A673 (cell line): ENCODE results near the gene COMMD3. TPM values are rescaled to one million over a fixed set of nuclear protein-coding genes. Genes with fewer than 3 reads are reported as not detected.

ENCODE experiments used
- BruUV-seq: library from RNA; stranded (reverse); fragments of 400-500 nt; replicated peaks from 2 replicates; lab custom pipeline; 2021; lab: Mats Ljungman, UMichigan
- CTCF ChIA-PET: fragments of 300-600 bp; sonication (Branson Sonifier 250); formaldehyde crosslinking; loops from one replicate; lab custom pipeline; 2022; ENCODE audit warnings: antibody characterized with exemption; lab: Charles Lee
- POLR2A ChIA-PET: fragments of 300-600 bp; sonication (Branson Sonifier 250); formaldehyde crosslinking; loops from one replicate; lab custom pipeline; 2022; ENCODE audit warnings: antibody characterized with exemption; ENCODE audit not compliant: low non-redundant PET; lab: Charles Lee
- DNase-seq: peaks from one replicate; pipeline ENCODE4 v3.0.0-alpha.2; 2015; ENCODE audit warnings: low spot score
- H3K27ac ChIP-seq: fragments of 200-600 bp; sonication (generic); 2 replicates; pipeline ENCODE4 v1.5.1; 2016; ENCODE audit warnings: mixed run types, low read depth, mild to moderate bottlenecking, mixed read lengths, antibody characterized with exemption, low read length; ENCODE audit not compliant: poor library complexity, severe bottlenecking
- H3K27me3 ChIP-seq: fragments of 200-600 bp; sonication (generic); replicated peaks from 2 replicates; pipeline ENCODE4 v1.6.1; 2017; ENCODE audit warnings: mixed run types, low read depth, mild to moderate bottlenecking, mixed read lengths, antibody characterized with exemption, low read length; ENCODE audit not compliant: insufficient read depth, poor library complexity
- H3K36me3 ChIP-seq: fragments of 200-600 bp; sonication (generic); 2 replicates; pipeline ENCODE4 v1.6.1; 2016; ENCODE audit warnings: mixed run types, mild to moderate bottlenecking, mixed read lengths, antibody characterized with exemption, low read length; ENCODE audit not compliant: insufficient read depth, poor library complexity, severe bottlenecking
- H3K4me1 ChIP-seq: fragments of 200-600 bp; sonication (generic); 2 replicates; pipeline ENCODE4 v1.6.1; 2017; ENCODE audit warnings: mixed run types, mild to moderate bottlenecking, mixed read lengths, antibody characterized with exemption, low read length; ENCODE audit not compliant: insufficient read depth, poor library complexity, severe bottlenecking
- H3K4me3 ChIP-seq: fragments of 200-600 bp; sonication (generic); 2 replicates; pipeline ENCODE4 v1.5.1; 2016; ENCODE audit warnings: low read depth, mixed run types, mild to moderate bottlenecking, mixed read lengths, low read length; ENCODE audit not compliant: poor library complexity, severe bottlenecking
- H3K9me3 ChIP-seq: fragments of 200-600 bp; sonication (generic); 2 replicates; pipeline ENCODE4 v1.6.1; 2016; ENCODE audit warnings: mixed run types, low read depth, mild to moderate bottlenecking, mixed read lengths, antibody characterized with exemption, low read length; ENCODE audit not compliant: poor library complexity, severe bottlenecking
- CTCF ChIP-seq: fragments of 300-800, 200-600 bp; sonication (generic); conservative IDR thresholded peaks from 2 replicates; pipeline ENCODE4 v1.5.1; 2017; ENCODE audit warnings: low read depth, mild to moderate bottlenecking, antibody characterized with exemption, low read length, moderate library complexity, mixed read lengths
- EZH2 ChIP-seq: fragments of 200-600 bp; sonication (generic); IDR thresholded peaks from 2 replicates; pipeline ENCODE4 v1.6.1; 2017; ENCODE audit warnings: borderline replicate concordance, low read depth, mild to moderate bottlenecking, mixed read lengths, antibody characterized with exemption, low read length; ENCODE audit not compliant: poor library complexity, severe bottlenecking
- intact Hi-C: fragments of 100-400 bp; cut with micrococcal nuclease; formaldehyde crosslinking; loops from one replicate; pipeline ENCODE4 v1.10.0; 2022; ENCODE audit not compliant: unreplicated experiment
- total RNA-seq: library from RNA; stranded (reverse); gene quantifications from 2 replicates; pipeline ENCODE4 v1.2.3, GENCODE V29; 2021

COMMD3 gene
- total RNA-seq, 1 experiment from 2014 or later = 72.6 TPM

- DNase-seq = no peak
- POLR2A ChIA-PET = no interaction called here
- peaks cover 8% of the 10 kb centered on the region for H3K4me1 ChIP-seq
- TF ChIP-seq CTCF = no peak
- no peak for TF ChIP-seq EZH2
- CTCF ChIA-PET = no interaction called here
- no TSS peak for BruUV-seq
- no peaks in the 10 kb centered on the region for H3K9me3 ChIP-seq
- H3K36me3 ChIP-seq = peaks cover 27% of the 10 kb centered on the region
- no peak overlapping the region for H3K4me3 ChIP-seq
- intact Hi-C loops = no loop called here
- peaks cover 18% of the 10 kb centered on the region for H3K27me3 ChIP-seq
- H3K27ac ChIP-seq = no peak overlapping the region
Measured at GRCh38 chr10:22333167-22333974, 17.2 kb downstream of the COMMD3 start.

- no peak overlapping the region for H3K27ac ChIP-seq
- peaks cover 21% of the 10 kb centered on the region for H3K36me3 ChIP-seq
- ChIA-PET POLR2A (no interaction called here), CTCF (no interaction called here)
- H3K27me3 ChIP-seq = peaks cover 24% of the 10 kb centered on the region
- intact Hi-C loops = no loop called here
- no TSS peak for BruUV-seq
- no peaks in the 10 kb centered on the region for H3K9me3 ChIP-seq
- no peak for DNase-seq
- no peak for TF ChIP-seq CTCF
- no peak for TF ChIP-seq EZH2
- H3K4me3 ChIP-seq = no peak overlapping the region
- H3K4me1 ChIP-seq = peaks cover 14% of the 10 kb centered on the region
Measured at GRCh38 chr10:22333975-22334282, 17.7 kb downstream of the COMMD3 start.

GRCh38 chr10:22334414-22335172, 18.4 kb downstream of the COMMD3 start:
- no peak for DNase-seq
- Histone ChIP-seq H3K27ac (no peak overlapping the region), H3K4me1 (peaks cover 18% of the 10 kb centered on the region), H3K9me3 (no peaks in the 10 kb centered on the region), H3K36me3 (peaks cover 14% of the 10 kb centered on the region), H3K27me3 (peaks cover 31% of the 10 kb centered on the region), H3K4me3 (no peak overlapping the region)
- intact Hi-C loops = no loop called here
- no peak for TF ChIP-seq CTCF
- no peak for TF ChIP-seq EZH2
- no TSS peak for BruUV-seq
- ChIA-PET POLR2A (no interaction called here), CTCF (no interaction called here)
